NCI-H345 treated with DMSO at 0.1 percent for 48 hours (cell line): ENCODE results near the gene PYDC1.
A peak's percentile ranks its signal among the peaks of the same experiment; 100 is the strongest.
"Not testable (repeated sequence)": the region's sequence is repeated elsewhere in the genome, so short reads cannot be mapped to it uniquely, and the experiment has no call there.

Source experiments
- DNase-seq: peaks from one replicate; lab custom pipeline; 2025; ENCODE audit not compliant: unreplicated experiment; lab: John Stamatoyannopoulos, UW

The PYDC1 gene

GRCh38 chr16:31181102-31181830 is 35.7 kb downstream of the PYDC1 start:
- DNase-seq = no peak

GRCh38 chr16:31179747-31180459 is 37.0 kb downstream of the PYDC1 start, which contains the start of gene FUS:
Gene FUS (plus strand): TSS chr16:31180139. CDS start chr16:31180215, 76 bp downstream.
- peak; percentile 94 for DNase-seq

GRCh38 chr16:31179219-31179746 is 37.7 kb downstream of the PYDC1 start:
- DNase-seq = no peak

GRCh38 chr16:31177136-31177535 is 39.8 kb downstream of the PYDC1 start:
- no peak for DNase-seq

- DNase-seq = not testable (repeated sequence)
Observed at GRCh38 chr16:31170048-31170447, 46.9 kb downstream of the PYDC1 start.

- no peak for DNase-seq
Observed at GRCh38 chr16:31168848-31169247, 48.1 kb downstream of the PYDC1 start.

- DNase-seq = no peak
Observed at GRCh38 chr16:31167315-31167714, 49.6 kb downstream of the PYDC1 start.
